Retinal pigment epithelial cell (primary cell): Measurements from ENCODE around the gene IL1B.
"Not testable (repeated sequence)": the region's sequence is repeated elsewhere in the genome, so short reads cannot be mapped to it uniquely, and the experiment has no call there.

Experiments used
- DNase-seq: peaks from one replicate; pipeline ENCODE4 v3.0.0-alpha.2; 2010; ENCODE audit warnings: low read depth
- H3K4me3 ChIP-seq: 2 replicates; pipeline ENCODE4 v1.5.1; 2011; ENCODE audit warnings: mild to moderate bottlenecking, low read length, control low read depth, moderate library complexity
- TF ChIP-seq, protein P1 (sequence below): conservative IDR thresholded peaks from 2 replicates; pipeline ENCODE4 v1.5.1; 2011; ENCODE audit warnings: low read depth, low read length, control low read depth, inconsistent platforms

The IL1B gene

GRCh38 chr2:112870841-112871835 lies 34.6 kb upstream of the IL1B start:
- no peak for DNase-seq
- H3K4me3 ChIP-seq, result no peak overlapping the region
- TF ChIP-seq, protein P1, sequence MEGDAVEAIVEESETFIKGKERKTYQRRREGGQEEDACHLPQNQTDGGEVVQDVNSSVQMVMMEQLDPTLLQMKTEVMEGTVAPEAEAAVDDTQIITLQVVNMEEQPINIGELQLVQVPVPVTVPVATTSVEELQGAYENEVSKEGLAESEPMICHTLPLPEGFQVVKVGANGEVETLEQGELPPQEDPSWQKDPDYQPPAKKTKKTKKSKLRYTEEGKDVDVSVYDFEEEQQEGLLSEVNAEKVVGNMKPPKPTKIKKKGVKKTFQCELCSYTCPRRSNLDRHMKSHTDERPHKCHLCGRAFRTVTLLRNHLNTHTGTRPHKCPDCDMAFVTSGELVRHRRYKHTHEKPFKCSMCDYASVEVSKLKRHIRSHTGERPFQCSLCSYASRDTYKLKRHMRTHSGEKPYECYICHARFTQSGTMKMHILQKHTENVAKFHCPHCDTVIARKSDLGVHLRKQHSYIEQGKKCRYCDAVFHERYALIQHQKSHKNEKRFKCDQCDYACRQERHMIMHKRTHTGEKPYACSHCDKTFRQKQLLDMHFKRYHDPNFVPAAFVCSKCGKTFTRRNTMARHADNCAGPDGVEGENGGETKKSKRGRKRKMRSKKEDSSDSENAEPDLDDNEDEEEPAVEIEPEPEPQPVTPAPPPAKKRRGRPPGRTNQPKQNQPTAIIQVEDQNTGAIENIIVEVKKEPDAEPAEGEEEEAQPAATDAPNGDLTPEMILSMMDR, result no peak

- DNase-seq, result peak; percentile 72
- TF ChIP-seq, protein P1, result no peak
- H3K4me3 ChIP-seq, result no peak overlapping the region
Observed at GRCh38 chr2:112869258-112869842, 32.8 kb upstream of the IL1B start.

DNA sequence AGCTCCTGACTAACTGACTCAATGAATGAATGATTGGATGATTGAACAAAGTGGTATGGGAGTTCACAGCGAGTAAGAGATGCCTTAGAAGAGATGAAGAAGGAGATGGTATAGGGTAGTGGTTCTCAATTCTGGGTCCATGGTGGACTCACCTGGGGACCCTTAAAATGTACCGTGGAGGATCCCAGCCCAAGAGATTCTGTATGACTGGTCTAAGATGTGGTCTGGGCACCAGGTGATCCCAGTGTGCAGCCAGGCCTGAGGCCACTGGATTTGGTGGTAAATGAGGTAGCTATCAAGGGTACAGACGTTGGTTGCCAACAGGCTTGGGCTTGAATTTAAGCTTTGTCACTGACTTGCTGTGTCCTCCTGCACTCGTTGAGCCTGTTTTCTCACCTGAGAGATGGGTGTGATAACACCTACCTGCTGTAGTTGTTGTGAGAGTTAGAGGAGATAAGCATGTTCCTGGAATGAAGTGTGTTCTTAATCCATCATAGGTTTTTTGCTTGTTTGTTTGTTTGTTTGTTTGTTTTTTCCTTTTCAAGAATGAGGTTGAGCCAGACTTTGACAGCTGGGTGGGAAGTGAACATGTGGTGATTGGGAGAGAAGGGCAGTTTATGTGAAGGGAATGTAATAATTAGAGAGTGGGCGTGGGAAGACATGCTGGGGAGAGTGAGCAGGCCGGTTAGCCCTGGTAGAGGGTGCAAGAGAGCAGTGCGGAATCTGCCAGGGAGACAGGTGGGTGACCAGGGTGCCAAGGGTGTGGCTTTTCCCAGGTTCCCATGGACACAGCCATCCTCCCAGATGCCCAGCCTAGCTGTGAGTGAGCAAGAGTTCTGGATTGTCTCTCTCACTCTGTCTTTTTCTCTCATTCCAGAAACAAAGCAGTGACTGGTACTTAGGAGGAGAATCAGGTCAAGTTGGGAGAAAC lies 31.4 kb upstream of the IL1B start:
- H3K4me3 ChIP-seq, result no peak overlapping the region
- no peak for DNase-seq
- TF ChIP-seq, protein P1, result no peak

- H3K4me3 ChIP-seq, result no peak overlapping the region
- TF ChIP-seq, protein P1, result no peak
- DNase-seq, result no peak
Observed at GRCh38 chr2:112866128-112866835, 29.7 kb upstream of the IL1B start.

GRCh38 chr2:112864072-112864471 lies 27.5 kb upstream of the IL1B start:
- H3K4me3 ChIP-seq, result no peak overlapping the region
- no peak for DNase-seq
- TF ChIP-seq, protein P1, result no peak

GRCh38 chr2:112859406-112860183 lies 23.0 kb upstream of the IL1B start:
- not testable (repeated sequence) for H3K4me3 ChIP-seq, DNase-seq
